OCI-LY3 (cell line): ENCODE measurements around the gene PTGER2.

ENCODE experiments used
- H2AFZ ChIP-seq: fragments of 200-600, 300-600 bp; shearing (Covaris generic); 2 replicates; pipeline ENCODE4 v1.6.0; 2014; ENCODE audit warnings: antibody characterized with exemption, low read depth, low read length
- H3K27ac ChIP-seq: fragments of 200-600, 300-600 bp; sonication (generic); 2 replicates; pipeline ENCODE4 v1.5.1; 2014; ENCODE audit warnings: mild to moderate bottlenecking, low read length, moderate library complexity, mixed read lengths
- H3K27me3 ChIP-seq: fragments of 200-600, 300-600 bp; sonication (generic); 2 replicates; pipeline ENCODE4 v1.6.1; 2014; ENCODE audit warnings: low read depth, low read length, mixed read lengths
- H3K36me3 ChIP-seq: fragments of 200-600, 300-600 bp; sonication (generic); replicated peaks from 2 replicates; pipeline ENCODE3; 2014; ENCODE audit warnings: low read depth, low read length, mixed read lengths
- H3K4me1 ChIP-seq: fragments of 300-600, 200-600 bp; sonication (generic); 2 replicates; pipeline ENCODE4 v1.6.1; 2014; ENCODE audit warnings: low read length, mixed read lengths
- H3K4me2 ChIP-seq: fragments of 200-600, 300-600 bp; sonication (generic); 2 replicates; pipeline ENCODE4 v1.6.1; 2014; ENCODE audit warnings: low read length, mixed read lengths
- H3K4me3 ChIP-seq: fragments of 300-600, 200-600 bp; sonication (generic); 2 replicates; pipeline ENCODE4 v1.5.1; 2014; ENCODE audit warnings: antibody characterized with exemption, mild to moderate bottlenecking, low read length, moderate library complexity
- H3K79me2 ChIP-seq: fragments of 300-600, 200-600 bp; shearing (Covaris generic); 2 replicates; pipeline ENCODE4 v1.6.1; 2014; ENCODE audit warnings: mild to moderate bottlenecking, low read length, mixed read lengths
- H3K9ac ChIP-seq: fragments of 300-600, 200-600 bp; shearing (Covaris generic); 2 replicates; pipeline ENCODE4 v1.6.0; 2014; ENCODE audit warnings: mild to moderate bottlenecking, low read length, moderate library complexity
- H3K9me3 ChIP-seq: fragments of 200-600, 300-600 bp; shearing (Covaris generic); 2 replicates; pipeline ENCODE4 v1.6.1; 2014; ENCODE audit warnings: low read length, mixed read lengths; ENCODE audit not compliant: insufficient read depth
- H4K20me1 ChIP-seq: fragments of 200-600, 300-600 bp; sonication (generic); 2 replicates; pipeline ENCODE4 v1.6.1; 2016; ENCODE audit warnings: low read length, mixed read lengths; ENCODE audit not compliant: insufficient read depth
- CTCF ChIP-seq: fragments of 200-600, 300-600 bp; sonication (generic); IDR thresholded peaks from 2 replicates; pipeline ENCODE4 v1.5.1; 2014; ENCODE audit warnings: antibody characterized with exemption, low read length, low read depth
- EZH2phosphoT487 ChIP-seq: fragments of 200-600 bp; shearing (Covaris generic); IDR thresholded peaks from 2 replicates; pipeline ENCODE4 v1.6.1; 2018; ENCODE audit warnings: antibody characterized with exemption, mixed run types, low read depth

The PTGER2 gene

GRCh38 chr14:52325126-52325525 is 11.0 kb downstream of the PTGER2 start:
- no peaks in the 10 kb centered on the region for H3K79me2 ChIP-seq
- peaks cover 43% of the 10 kb centered on the region for H3K4me1 ChIP-seq
- H3K4me3 ChIP-seq: 0 out of 2 replicates have a peak overlapping the region, but pooled peaks have one; percentile 4
- H4K20me1 ChIP-seq: peaks cover 9% of the 10 kb centered on the region
- H3K27me3 ChIP-seq: peaks cover 72% of the 10 kb centered on the region
- peaks cover 3% of the 10 kb centered on the region for H3K36me3 ChIP-seq
- peak overlapping the region; percentile 30; the same call in 1 of the 2 replicates for H3K27ac ChIP-seq
- H3K9me3 ChIP-seq: peaks cover 12% of the 10 kb centered on the region; the same call in 1 of the 2 replicates
- no peak overlapping the region for H3K9ac ChIP-seq
- TF ChIP-seq EZH2phosphoT487: 0 out of 2 replicates have a peak, but pooled peaks have one; percentile 34
- no peak for TF ChIP-seq CTCF
- no peak overlapping the region for H2AFZ ChIP-seq
- H3K4me2 ChIP-seq: peak overlapping the region; percentile 33

- Histone ChIP-seq H3K36me3 (peaks cover 3% of the 10 kb centered on the region), H3K4me1 (peaks cover 45% of the 10 kb centered on the region), H4K20me1 (peaks cover 9% of the 10 kb centered on the region), H3K4me2 (peak overlapping the region; percentile 33), H3K27ac (peak overlapping the region; percentile 22; the same call in 1 of the 2 replicates), H2AFZ (no peak overlapping the region), H3K9me3 (peaks cover 12% of the 10 kb centered on the region; the same call in 1 of the 2 replicates), H3K79me2 (no peaks in the 10 kb centered on the region), H3K27me3 (peaks cover 72% of the 10 kb centered on the region), H3K4me3 (0 out of 2 replicates have a peak overlapping the region, but pooled peaks have one; percentile 4), H3K9ac (no peak overlapping the region)
- TF ChIP-seq CTCF (no peak), EZH2phosphoT487 (no peak)
These were observed 11.5 kb downstream of the PTGER2 start for GRCh38 chr14:52325630-52326029.

GRCh38 chr14:52327374-52328226 is 13.5 kb downstream of the PTGER2 start:
- Histone ChIP-seq H3K4me1 (peaks cover 45% of the 10 kb centered on the region), H3K9me3 (0 out of 2 replicates have a peak, but pooled peaks cover 8% of the 10 kb centered on the region), H3K27ac (no peak overlapping the region), H3K4me3 (no peak overlapping the region), H2AFZ (no peak overlapping the region), H4K20me1 (peaks cover 9% of the 10 kb centered on the region), H3K27me3 (peaks cover 73% of the 10 kb centered on the region), H3K4me2 (no peak overlapping the region), H3K79me2 (no peaks in the 10 kb centered on the region), H3K9ac (no peak overlapping the region), H3K36me3 (peaks cover 3% of the 10 kb centered on the region)
- TF ChIP-seq CTCF (no peak), EZH2phosphoT487 (no peak)

GRCh38 chr14:52328276-52328675 is 14.2 kb downstream of the PTGER2 start:
- Histone ChIP-seq H3K4me1 (peaks cover 45% of the 10 kb centered on the region), H3K4me3 (no peak overlapping the region), H3K9me3 (0 out of 2 replicates have a peak, but pooled peaks cover 8% of the 10 kb centered on the region), H3K79me2 (no peaks in the 10 kb centered on the region), H4K20me1 (peaks cover 9% of the 10 kb centered on the region), H3K4me2 (no peak overlapping the region), H3K27me3 (peaks cover 78% of the 10 kb centered on the region), H2AFZ (no peak overlapping the region), H3K36me3 (peaks cover 3% of the 10 kb centered on the region), H3K27ac (no peak overlapping the region), H3K9ac (no peak overlapping the region)
- TF ChIP-seq CTCF (no peak), EZH2phosphoT487 (no peak)
